Cerebellar nuclear complex (tissue), 1 donor: ENCODE results near the gene EOLA2.
"Not testable (repeated sequence)": the region's sequence is repeated elsewhere in the genome, so short reads cannot be mapped to it uniquely, and the experiment has no call there.

ENCODE experiments used
- DNase-seq, 2 experiments: peaks; one replicate each; lab custom pipeline; 2025; lab: John Stamatoyannopoulos, UW

EOLA2 gene

DNA sequence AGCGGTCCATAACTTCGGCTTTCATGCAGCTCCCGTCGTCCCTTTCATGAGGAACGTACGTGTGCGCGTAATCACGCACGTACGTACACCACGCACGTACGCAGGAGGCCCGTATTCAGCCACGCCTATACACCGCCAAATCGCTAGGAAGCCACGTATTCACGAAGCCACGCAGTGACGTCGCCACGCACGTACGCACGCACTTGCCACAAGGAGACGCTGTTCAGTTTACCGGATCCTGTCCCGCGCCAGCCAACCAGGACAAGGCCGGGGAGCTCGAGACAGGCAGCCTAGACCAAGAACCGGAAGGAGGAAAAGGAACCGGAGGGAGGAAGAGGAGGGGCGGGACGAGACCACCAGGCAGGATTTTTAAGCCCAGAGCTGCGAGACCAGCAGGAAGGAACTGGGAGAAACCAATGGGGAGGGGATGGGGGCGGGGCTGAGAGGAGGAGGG lies at the start of gene EOLA2:
EOLA2 (minus strand) TSS at position 65 of the 454 bp plus-strand sequence. CDS start 4,617 bp downstream, outside the sequence.
- peak; percentile 80 to 83 for DNase-seq

DNA sequence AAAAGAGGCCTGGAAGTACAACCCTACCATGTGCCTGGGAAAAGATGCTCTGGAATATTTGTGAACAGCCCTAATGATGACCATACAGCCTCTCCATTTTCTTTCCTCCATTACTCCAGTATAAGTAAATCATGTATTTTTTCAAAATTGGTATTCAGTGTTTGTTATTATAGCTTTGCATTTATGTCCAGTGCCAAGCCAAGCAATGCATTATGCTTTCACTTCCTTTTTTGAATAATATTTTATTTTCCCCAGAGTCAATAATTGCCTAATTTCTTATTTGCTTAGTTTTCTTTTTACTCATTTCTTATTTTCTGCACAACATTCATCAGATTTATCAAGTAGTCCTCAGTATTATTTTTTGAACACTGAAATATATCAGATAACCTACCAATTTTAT lies 49.3 kb upstream of the EOLA2 start:
- no peak for DNase-seq

DNA sequence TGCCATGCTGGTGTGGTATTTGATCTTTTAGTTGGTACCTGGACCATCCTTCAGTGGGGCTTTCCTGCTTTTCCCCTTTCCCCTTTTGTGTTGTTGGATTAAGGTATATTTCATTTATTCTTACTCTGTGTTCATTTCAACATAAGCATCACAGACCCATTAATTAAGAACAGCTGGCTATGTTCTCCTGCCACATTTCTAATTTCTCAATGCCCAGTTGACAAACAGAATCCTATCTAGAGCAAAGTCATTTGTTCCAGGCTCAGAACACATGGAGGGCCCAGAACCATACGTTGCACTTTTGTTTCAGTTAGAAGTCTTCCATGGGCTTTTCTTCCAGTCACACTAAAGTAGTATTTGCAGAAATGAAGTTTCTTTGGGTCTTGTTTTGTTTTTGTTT lies 46.1 kb upstream of the EOLA2 start:
- no peak for DNase-seq

DNA sequence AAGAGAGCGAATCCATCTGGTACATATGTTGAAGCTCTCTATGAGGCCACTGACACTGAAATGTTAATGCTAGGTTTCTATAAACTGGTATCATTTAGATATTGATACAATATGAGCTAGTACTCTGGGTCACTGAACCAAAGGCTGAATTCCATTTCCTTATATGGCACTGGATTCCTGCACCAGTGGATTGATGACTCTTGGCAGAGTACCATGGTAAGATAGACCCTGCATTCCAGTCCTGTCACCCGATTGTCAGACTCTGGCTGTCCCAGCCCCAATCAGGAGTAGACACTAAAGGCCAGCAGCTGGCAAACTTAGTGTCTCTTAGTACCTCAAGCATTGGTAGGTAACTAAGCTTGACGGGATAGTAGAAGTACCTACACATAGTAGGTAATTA lies 44.0 kb upstream of the EOLA2 start:
- DNase-seq = no peak

DNA sequence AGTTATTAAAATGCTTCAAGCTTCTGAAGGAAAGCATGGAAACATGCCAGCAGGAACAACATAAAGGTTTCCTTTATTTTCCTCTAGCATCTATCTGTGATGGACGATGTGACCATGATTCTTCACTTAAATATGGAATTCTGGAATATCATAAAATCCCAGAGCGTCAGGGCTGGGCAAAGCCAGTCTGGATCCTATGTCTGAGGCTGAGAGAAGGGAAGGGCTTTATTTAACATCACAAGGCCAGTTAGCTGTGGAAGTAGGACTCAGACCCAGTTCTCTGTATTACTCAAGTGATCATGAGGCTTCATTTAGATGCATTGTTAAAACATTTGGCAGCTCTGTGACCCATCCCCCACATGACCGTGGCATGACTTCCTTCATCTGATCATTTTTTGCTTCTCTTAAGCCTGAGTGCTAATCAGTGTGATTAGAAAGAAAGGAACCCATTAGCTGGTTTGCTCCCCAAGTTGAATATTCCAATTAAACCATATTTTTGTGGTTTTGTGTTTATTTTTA lies 40.9 kb upstream of the EOLA2 start:
- no peak for DNase-seq

DNA sequence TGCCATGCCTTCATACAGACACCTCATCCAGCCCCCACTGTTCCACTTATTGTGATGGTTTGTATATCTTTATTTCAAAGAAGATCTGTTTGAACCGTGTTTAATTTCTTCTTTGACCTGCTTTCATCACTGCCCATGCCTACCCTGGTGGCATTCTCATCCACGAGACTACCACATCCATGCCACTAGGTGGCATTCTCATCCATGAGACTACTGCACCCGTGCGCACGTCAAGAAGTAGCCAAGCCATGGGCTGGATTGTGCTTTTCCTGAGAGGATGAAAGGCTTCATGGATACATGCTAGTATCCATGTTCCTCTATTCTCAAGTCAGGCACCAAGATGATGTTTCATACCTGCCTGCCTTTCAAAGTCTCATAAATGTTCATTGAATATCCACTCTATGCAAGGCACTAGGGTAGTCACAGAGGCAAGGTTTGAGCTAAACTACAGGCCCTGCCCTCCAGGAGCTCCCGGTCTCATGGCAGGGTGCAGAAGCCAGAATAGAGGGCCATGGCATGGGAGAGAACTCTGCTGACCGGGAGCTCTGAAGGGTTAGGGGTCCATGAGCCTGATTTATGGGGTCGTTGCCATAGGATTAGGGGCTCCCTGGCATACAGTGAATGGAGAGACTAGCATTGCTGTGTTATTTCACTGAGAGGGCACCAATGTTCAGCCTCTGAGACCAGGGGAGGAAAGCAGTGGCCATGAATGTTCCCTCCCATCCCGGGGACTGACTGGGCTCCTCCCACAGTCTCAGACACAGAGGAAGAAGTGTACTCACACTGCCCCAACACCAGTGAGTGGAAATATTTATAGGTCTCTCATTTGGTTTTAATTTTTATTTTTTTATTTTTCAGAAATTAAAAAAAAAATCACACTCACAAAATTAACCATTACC lies 24.8 kb upstream of the EOLA2 start:
- DNase-seq = peak in 1 of 2 experiments; percentile 21

DNA sequence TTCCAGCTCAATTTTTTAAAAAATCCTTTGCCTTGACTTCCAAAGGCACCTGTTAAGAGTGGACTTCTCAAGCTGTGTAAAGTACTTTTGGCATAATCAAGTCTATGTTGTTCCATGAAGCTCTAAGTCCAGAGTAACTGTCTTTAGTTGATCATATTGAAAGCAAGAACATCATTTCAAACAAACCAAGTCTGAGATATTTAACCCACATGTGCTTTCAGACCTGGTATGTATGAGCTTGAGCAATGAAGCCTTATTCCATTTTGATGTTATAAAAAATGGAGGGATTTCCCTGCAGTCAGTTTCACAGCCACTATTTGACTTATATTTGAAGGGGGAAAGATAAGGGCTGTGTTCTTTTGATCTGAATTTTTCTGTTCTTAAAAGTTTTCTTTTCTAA lies 23.7 kb upstream of the EOLA2 start:
- no peak for DNase-seq

DNA sequence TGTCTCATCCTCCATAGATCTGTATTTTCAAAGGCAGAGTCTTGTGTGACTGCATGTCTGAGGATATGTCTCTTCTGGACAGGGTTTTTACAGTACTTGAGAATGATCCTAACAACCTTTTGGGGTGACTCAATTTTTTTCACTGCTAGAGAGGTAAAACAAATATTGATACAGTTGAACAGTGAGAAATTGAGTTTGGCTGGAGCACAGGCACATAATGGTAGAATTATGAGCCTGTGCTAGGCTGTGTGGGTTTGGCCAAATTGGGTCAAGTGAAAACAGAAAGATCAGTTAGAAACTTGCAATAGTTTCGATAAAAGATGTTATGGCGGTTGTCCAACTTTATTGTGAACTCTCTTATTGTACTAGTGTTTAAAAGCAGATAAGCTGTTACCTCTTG lies 23.3 kb upstream of the EOLA2 start:
- no peak for DNase-seq

DNA sequence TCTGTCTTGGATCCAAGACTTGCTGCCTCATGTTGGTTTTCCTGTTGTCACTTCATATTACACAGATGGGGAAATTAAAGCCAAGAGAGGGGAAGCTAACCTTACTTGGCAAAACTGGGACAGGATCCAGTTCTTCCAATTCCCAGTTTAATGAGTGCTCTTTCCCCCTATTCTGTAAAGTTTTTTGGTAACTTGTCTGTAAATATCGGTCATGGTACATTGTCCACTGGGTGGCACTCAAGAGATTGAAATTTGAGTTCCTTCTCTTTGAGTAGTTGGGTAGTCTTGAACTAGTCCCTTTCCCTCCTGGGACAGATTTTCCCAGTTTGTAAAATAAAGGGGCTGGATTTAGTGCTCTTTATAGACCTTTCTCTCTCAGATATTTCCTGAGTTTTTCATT lies 12.4 kb upstream of the EOLA2 start:
- no peak for DNase-seq

DNA sequence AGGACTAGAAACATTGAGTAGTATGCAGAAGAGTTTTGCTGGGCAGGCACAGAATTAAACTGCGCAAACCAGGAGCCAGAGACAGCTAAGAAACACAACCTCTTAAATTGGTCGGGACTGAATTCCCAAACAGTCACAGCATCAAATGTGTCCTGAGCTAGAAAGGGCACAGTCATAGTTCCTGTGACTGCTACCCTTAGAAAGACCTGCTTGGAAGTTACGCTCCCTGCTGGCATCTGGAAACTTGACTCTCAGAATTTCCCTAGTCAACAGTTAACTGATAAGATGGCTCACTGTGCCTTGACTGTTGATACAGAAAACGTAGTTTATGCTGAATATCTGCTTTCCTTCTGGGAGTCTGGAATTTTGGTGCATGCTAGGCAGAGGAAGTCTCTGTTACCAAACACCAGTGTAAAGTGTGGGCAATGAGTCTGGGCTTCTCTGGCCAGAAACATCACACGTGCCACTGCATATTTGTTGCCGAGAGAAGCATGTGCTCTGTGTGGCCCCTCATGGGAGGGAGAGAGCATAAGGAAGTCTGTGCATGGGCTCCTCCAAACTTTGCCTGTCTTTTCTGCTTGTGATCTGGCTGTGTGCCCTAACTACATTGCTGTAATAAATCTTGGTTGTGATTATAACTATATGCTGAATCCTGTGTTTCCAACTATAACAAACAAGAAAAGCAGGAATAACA lies 11.6 kb upstream of the EOLA2 start:
- no peak for DNase-seq

DNA sequence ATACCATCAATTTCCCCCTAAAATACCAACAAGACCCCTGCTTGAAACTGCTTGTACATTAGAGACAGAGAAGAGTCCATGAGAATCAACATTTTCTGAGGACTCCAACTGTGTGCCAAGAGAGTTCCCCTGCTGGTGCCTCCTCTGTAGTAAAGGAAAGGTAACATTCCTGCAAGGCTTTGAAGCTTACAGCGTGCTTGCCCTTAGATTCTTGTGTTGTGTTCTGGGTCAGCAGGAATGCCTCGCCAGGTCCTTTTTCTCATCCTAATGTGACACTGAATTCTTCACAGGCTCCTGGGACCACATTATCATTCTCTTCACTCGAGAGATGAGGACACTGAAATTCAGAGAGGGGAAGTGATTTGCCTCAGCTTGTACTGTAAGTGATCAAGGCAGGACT lies 9.7 kb upstream of the EOLA2 start:
- no peak for DNase-seq

DNA sequence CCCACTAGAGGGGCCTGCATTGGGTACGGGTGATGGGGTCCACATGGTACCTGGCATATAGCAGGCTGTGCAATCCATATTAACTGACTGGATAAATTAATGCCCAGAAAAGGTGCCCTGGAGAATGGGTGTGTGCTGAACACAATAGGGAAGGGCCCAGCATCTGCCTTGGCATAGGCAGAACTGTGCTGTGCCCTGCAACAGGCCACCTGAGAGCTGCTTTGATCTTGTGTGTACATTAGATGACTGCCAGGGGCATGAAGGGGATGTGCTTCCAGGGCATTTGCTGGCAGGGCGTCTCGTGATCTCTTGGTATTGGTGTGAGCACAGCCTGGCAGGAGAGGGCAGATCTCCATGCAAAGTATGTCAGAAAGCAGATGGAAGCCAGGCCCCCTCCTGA lies 8.6 kb upstream of the EOLA2 start:
- DNase-seq = not testable (repeated sequence)

DNA sequence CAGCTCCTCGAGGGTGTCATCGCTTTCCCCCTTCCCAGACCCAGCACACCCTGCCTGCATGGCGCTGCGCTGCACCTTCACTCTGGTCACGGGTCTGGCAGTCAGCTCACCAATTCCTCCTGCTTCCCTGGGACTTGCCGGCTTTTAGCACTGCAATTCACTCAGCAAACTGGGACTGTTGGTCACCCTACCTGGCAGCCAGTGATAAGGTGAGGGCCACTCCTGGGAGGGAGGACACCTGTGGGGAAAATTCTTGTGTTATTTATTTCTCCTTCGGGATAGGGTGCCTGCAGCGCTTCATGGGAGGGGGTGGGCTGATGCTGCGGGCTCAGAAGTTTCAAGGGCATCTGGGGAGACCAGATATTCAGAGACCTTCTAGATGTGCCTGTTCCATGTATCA lies 7.5 kb upstream of the EOLA2 start:
- DNase-seq = not testable (repeated sequence)

DNA sequence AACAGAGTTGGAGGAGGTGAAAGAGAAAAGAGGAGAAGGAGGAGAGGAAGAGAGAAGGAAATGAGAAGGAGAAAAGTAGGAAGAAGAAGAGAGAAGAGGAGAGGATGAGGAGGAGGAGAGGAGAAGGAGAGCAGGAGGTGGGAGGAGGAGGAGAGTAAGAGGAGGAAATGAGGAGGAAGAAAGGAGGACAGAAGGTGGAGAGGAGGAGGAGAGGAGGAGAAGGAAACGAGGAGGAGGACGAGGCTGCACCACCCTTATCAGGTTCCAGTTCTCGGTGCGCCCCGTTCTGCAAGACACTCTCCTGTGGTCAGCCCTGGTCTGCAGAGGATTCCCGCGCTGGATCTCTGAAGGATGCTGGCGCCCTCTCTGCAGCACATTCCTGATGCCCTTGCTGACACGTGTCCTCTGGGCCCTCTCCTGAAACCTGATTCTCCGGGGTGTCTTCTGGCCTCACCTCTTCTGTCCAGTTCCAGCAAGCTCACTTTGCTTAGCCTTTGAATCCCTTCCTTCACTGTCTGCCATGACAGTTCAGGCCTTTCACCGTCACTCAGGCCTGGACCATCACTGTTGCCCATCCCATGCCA lies 6.9 kb upstream of the EOLA2 start:
- not testable (repeated sequence) for DNase-seq

DNA sequence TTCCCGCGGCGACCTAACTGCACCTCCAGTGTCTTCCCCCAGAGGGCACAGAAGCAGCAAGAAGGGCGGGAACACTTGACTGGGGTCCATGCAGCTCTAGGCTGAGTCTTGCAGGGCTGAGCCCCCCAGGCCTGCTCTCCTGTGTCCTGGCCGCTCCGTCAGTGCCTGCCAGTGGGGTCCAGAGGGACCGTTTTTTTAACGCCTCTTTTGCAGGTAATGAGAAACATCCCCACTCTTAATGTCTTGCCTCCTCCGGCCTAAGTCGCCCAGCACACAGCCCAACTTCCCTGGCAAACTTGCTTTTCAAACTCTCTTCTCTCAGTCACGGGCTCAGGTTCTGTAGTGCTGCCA lies 2.4 kb upstream of the EOLA2 start:
- not testable (repeated sequence) for DNase-seq

DNA sequence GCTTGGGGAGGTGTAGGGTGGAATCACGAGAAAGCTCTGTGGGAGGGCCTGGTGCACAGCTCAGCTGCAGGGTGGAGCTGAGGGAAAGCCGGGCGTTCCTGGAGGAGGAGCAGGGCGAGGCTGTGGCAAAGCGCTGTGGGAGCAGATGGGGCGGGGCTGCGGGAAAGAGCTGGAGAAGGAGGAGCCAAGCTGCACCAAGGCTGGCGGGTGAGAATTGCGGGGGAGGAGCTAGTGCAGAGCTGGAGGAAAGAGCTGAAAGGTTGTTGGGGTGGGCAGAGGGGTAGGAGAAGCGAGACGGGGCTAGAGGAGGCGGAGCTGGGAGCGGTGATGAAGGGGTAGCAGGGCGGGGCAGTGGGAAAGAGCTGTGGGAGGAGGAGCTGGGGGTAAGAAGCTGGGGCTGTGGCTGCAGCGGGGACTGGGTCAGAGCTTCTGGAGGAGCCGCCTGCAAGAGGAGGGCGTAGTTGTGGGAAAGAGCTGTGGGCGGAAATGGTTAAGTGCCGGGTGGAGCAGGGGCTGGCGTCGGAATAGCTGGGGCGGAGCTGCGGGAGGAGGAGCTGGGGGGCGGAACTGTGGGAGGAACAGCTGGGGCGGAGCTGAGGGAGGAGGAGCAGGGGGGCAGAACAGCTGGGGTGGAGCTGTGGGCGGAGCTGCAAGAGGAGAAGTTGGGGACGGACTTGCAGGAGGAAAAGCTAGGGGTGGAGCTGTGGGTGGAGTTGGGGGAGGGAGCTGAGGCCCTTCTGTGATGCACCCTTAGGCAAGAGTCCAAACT lies 1.8 kb upstream of the EOLA2 start:
- peak; percentile 16 to 41 for DNase-seq

DNA sequence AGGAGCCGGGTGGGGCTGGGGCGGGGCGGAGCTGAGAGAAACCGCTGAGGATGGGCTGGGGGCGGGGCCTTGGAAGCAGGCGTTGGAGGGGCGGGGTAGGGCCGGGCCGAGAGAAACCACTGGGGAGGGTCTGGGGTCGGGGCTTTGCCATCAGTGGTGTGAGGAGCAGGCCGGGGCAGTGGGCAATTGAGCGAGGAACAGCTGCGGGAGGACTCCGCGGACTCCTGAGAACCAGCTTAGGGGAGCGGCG lies 1.3 kb upstream of the EOLA2 start:
- DNase-seq = no peak

DNA sequence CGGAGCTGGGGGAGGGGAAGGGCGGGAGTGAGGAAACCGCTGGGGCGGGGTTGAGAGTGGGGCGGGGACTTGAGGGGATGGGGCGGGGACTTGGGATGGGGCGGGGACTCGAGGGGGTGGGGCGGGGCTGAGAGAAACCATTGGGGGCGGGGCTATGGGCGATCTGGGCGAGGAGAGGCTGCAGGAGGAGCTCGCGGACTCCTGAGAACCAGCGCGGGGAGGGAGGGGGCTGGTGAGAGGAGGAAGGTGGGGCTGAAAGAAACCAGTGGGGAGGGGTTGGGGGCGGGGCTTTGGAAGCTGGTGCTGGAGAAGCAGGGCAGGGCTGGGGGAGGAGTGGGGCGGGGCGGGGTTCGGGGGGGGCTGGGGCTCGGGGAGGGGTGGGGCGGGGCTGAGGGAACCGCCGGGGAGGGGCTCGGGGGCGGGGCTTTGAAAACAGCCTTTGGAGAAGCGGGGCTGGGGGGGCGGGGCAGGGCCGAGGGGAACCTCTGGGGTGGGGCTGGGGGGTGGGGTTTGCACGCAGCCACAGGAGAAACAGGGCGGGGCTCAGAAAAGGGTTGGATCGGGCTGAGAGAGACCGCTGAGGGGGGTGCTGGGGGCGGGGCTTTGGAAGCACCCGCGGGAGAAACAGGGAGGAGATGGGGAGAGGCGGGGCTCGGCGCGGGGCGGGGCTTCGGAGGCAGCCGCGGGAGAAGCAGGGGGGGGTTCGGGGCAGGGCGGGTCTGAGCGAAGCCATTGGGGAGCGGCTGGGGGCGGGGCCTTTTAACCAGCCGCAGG lies 777 bp upstream of the EOLA2 start:
- peak; percentile 36 to 39 for DNase-seq

DNA sequence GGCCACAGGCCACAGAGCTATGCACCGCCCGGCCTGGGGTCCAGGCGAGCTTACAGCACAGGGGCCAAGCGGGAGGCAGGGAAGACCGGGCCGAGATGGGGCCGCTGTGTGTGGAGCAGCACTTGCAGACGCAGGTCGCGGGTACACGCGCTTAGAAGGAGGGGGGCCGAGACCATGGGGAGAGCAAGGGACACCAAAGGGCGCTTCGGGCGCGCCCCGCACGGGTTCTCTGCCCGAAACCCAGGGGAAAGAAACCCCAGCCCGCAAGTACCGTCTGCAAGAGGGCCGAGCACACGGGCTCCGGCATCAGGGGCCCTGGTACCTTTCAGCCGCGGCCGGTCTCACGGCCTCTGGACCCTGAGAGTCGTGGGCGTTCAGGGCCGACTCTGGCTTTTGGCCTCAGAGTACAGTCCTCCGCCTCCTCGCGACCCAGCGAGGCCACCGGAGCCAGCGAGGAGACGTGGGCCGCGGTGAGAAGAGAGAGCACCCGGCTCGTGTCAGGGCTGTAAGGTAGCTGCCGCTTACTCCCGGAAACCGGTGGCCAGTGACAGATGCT lies 342 bp downstream of the EOLA2 start:
- DNase-seq = no peak

DNA sequence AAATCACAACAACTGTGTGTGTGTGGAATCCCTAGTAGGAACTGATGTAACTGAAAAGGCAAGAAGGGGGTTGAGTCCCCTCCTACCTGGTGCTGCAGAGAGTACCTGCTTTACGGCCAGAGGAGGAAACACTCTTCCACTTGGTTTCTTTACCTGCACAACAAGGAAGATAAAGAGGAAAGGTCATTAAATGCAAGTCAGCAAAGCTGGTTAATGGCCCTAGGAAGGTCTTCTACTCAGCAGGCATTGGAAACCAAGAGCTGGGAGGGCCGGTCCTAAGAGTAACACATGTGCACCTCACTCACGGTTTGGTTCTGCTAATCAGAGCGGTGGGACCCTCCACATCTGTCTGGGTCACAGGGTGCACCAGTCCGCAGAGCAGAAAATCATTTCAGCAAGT lies 963 bp downstream of the EOLA2 start:
- DNase-seq = not testable (repeated sequence)

DNA sequence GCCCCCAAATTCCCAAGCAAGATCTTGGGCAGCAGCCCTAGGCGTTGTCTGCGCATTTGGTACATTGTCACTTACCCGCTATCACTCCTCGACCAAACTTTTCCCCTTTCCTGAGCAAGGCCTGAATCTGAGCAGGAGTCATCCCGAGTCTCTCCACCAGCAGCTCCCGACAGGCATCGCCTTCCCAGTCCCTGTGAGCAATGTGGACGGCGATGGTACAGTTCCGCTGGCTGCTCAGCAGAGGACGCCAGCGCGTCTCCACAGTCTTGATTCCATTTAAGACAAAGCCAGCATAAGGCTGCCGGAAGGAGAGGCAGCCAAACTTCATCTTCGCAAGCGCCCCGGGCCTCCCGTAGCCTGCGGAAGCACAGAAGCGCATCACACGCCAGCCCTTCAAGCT lies 4.7 kb downstream of the EOLA2 start:
- DNase-seq = not testable (repeated sequence)
